Body of pancreas (tissue), 4 donors: ENCODE results near the gene BARX1.

Source experiments
- POLR2A ChIP-seq, 3 donors: fragments of 450-650 bp; IDR thresholded peaks; one replicate each; pipeline ENCODE4 v1.6.1; 2016; ENCODE audit warnings: antibody characterized with exemption in 3 of 3, mild to moderate bottlenecking in 2 of 3
- TF ChIP-seq, protein P1 (sequence below), 7 experiments: fragments of 450-650 bp in 4 of 7; fragments of 200-600 bp in 3 of 7; sonication (generic) in 3 of 7; IDR thresholded peaks; one replicate each; pipeline ENCODE4 v1.5.1; 2016 to 2019; ENCODE audit warnings: antibody characterized with exemption in 7 of 7

- TF ChIP-seq, protein P1, sequence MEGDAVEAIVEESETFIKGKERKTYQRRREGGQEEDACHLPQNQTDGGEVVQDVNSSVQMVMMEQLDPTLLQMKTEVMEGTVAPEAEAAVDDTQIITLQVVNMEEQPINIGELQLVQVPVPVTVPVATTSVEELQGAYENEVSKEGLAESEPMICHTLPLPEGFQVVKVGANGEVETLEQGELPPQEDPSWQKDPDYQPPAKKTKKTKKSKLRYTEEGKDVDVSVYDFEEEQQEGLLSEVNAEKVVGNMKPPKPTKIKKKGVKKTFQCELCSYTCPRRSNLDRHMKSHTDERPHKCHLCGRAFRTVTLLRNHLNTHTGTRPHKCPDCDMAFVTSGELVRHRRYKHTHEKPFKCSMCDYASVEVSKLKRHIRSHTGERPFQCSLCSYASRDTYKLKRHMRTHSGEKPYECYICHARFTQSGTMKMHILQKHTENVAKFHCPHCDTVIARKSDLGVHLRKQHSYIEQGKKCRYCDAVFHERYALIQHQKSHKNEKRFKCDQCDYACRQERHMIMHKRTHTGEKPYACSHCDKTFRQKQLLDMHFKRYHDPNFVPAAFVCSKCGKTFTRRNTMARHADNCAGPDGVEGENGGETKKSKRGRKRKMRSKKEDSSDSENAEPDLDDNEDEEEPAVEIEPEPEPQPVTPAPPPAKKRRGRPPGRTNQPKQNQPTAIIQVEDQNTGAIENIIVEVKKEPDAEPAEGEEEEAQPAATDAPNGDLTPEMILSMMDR (IDR thresholded peaks at IDR 0.05): no peak
- no peak for TF ChIP-seq POLR2A (IDR thresholded peaks at IDR 0.05)
These were observed 24.6 kb upstream of the BARX1 start for GRCh38 chr9:93979721-93980120.
